Amygdala (tissue), 56 donors: ENCODE data around the gene CLECL1.
"Not testable (repeated sequence)": the region's sequence is repeated elsewhere in the genome, so short reads cannot be mapped to it uniquely, and the experiment has no call there.

Experiments used
- DNase-seq, 56 donors: peaks; one replicate each; lab custom pipeline; 2025; lab: John Stamatoyannopoulos, UW

The CLECL1 gene

GRCh38 chr12:9725213-9725870, 7.6 kb downstream of the CLECL1 start:
- no peak for DNase-seq

GRCh38 chr12:9724023-9724422, 8.9 kb downstream of the CLECL1 start:
- DNase-seq, result no peak

- DNase-seq, result no peak
These were observed 11.4 kb downstream of the CLECL1 start for GRCh38 chr12:9721394-9722092.

GRCh38 chr12:9719790-9720189, 13.1 kb downstream of the CLECL1 start:
- DNase-seq, result no peak

- no peak for DNase-seq
These were observed 13.9 kb downstream of the CLECL1 start for GRCh38 chr12:9718968-9719367.

- no peak for DNase-seq
These were observed 15.6 kb downstream of the CLECL1 start for GRCh38 chr12:9717070-9717925.

- DNase-seq, result not testable (repeated sequence)
These were observed 19.8 kb downstream of the CLECL1 start for GRCh38 chr12:9713032-9713558.

GRCh38 chr12:9711664-9712063, 21.2 kb downstream of the CLECL1 start:
- no peak for DNase-seq

GRCh38 chr12:9710584-9711375, 22.1 kb downstream of the CLECL1 start:
- no peak for DNase-seq

- no peak for DNase-seq
These were observed 24.0 kb downstream of the CLECL1 start for GRCh38 chr12:9708853-9709252.

GRCh38 chr12:9707864-9708808, 24.8 kb downstream of the CLECL1 start:
- DNase-seq, result peak in 19 of 56 donors; percentile 1 to 56 (median 6)

GRCh38 chr12:9707356-9707755, 25.5 kb downstream of the CLECL1 start:
- DNase-seq, result no peak

- DNase-seq, result no peak
These were observed 26.7 kb downstream of the CLECL1 start for GRCh38 chr12:9706086-9706685.

- not testable (repeated sequence) for DNase-seq
These were observed 28.3 kb downstream of the CLECL1 start for GRCh38 chr12:9704561-9704960.

- DNase-seq, result no peak
These were observed 30.6 kb downstream of the CLECL1 start for GRCh38 chr12:9702255-9702654.

- DNase-seq, result no peak
These were observed 31.3 kb downstream of the CLECL1 start for GRCh38 chr12:9701380-9702154.

- no peak for DNase-seq
These were observed 32.3 kb downstream of the CLECL1 start for GRCh38 chr12:9700606-9700956.
